OCI-LY1 (cell line): ENCODE results near the gene DAP.
A peak's percentile ranks its signal among the peaks of the same experiment; 100 is the strongest.

Experiments
- H2AFZ ChIP-seq: fragments of 200-600 bp; sonication (generic), shearing (Covaris generic); 2 replicates; pipeline ENCODE4 v1.6.0; 2014; ENCODE audit warnings: antibody characterized with exemption, mild to moderate bottlenecking, low read length
- H3F3A ChIP-seq: fragments of 200-600 bp; sonication (generic), shearing (Covaris generic); 2 replicates; pipeline ENCODE4 v1.6.0; 2014; ENCODE audit warnings: mild to moderate bottlenecking, antibody characterized with exemption, low read length, moderate library complexity; ENCODE audit not compliant: insufficient read depth
- H3K27ac ChIP-seq: fragments of 200-600 bp; sonication (generic); 2 replicates; pipeline ENCODE4 v1.5.1; 2014; ENCODE audit warnings: low read length, mixed run types, mild to moderate bottlenecking, low read depth; ENCODE audit not compliant: poor library complexity, severe bottlenecking
- H3K27me3 ChIP-seq: fragments of 200-600 bp; sonication (generic); 2 replicates; pipeline ENCODE4 v1.6.0; 2014; ENCODE audit warnings: antibody characterized with exemption, mild to moderate bottlenecking, low read length, moderate library complexity; ENCODE audit not compliant: insufficient read depth
- H3K36me3 ChIP-seq: fragments of 200-600 bp; sonication (generic); 2 replicates; pipeline ENCODE4 v1.6.1; 2014; ENCODE audit warnings: mild to moderate bottlenecking, antibody characterized with exemption, low read length, moderate library complexity, mixed read lengths; ENCODE audit not compliant: insufficient read depth
- H3K4me1 ChIP-seq: fragments of 200-600 bp; sonication (generic); 2 replicates; pipeline ENCODE4 v1.5.1; 2014; ENCODE audit warnings: mild to moderate bottlenecking, low read length, moderate library complexity; ENCODE audit not compliant: insufficient read depth, severe bottlenecking
- H3K4me2 ChIP-seq: fragments of 200-600 bp; sonication (generic), shearing (Covaris generic); 2 replicates; pipeline ENCODE4 v1.6.1; 2014; ENCODE audit warnings: low read length
- H3K4me3 ChIP-seq: fragments of 200-600 bp; sonication (generic); 2 replicates; pipeline ENCODE4 v1.5.1; 2014; ENCODE audit warnings: low read length, low read depth, mild to moderate bottlenecking, mixed read lengths; ENCODE audit not compliant: poor library complexity, severe bottlenecking
- H3K79me2 ChIP-seq: fragments of 200-600 bp; shearing (Covaris generic); 2 replicates; pipeline ENCODE4 v1.6.1; 2016; ENCODE audit warnings: mixed run types, low read length, mixed read lengths; ENCODE audit not compliant: insufficient read depth
- H3K9ac ChIP-seq: fragments of 200-600 bp; sonication (generic), shearing (Covaris generic); 2 replicates; pipeline ENCODE4 v1.6.1; 2014; ENCODE audit warnings: mild to moderate bottlenecking, low read length, mixed read lengths
- H3K9me2 ChIP-seq: fragments of 200-600 bp; sonication (generic), shearing (Covaris generic); 2 replicates; pipeline ENCODE4 v1.6.1; 2014; ENCODE audit warnings: low read depth, mild to moderate bottlenecking, low read length, mixed read lengths
- H3K9me3 ChIP-seq: fragments of 200-600 bp; shearing (Covaris generic); 2 replicates; pipeline ENCODE4 v1.6.1; 2014; ENCODE audit warnings: low read length, mixed read lengths
- H4K20me1 ChIP-seq: fragments of 200-600 bp; sonication (generic), shearing (Covaris generic); 2 replicates; pipeline ENCODE4 v1.6.0; 2016; ENCODE audit warnings: mild to moderate bottlenecking, low read length; ENCODE audit not compliant: insufficient read depth
- EZH2 ChIP-seq: fragments of 200-600 bp; sonication (generic), shearing (Covaris generic); IDR thresholded peaks from 2 replicates; pipeline ENCODE4 v1.8.0; 2017; ENCODE audit warnings: borderline replicate concordance, mixed run types, mild to moderate bottlenecking, antibody characterized with exemption, low read length, moderate library complexity, mixed read lengths
- TF ChIP-seq, protein P1 (sequence below): fragments of 200-600 bp; sonication (generic), shearing (Covaris generic); IDR thresholded peaks from 2 replicates; pipeline ENCODE4 v1.5.1; 2017; ENCODE audit warnings: mild to moderate bottlenecking, antibody characterized with exemption, low read length, moderate library complexity, mixed read lengths

The DAP gene, protein sequence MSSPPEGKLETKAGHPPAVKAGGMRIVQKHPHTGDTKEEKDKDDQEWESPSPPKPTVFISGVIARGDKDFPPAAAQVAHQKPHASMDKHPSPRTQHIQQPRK

GRCh38 chr5:10761185-10761932, at the start of gene DAP:
Gene DAP (minus strand): TSS chr5:10761234. CDS start chr5:10761068, 166 bp downstream.
- peak within 1 kb of the TSS; percentile 81 for H3K27ac ChIP-seq
- H3K9me2 ChIP-seq: no peaks in the 10 kb centered on the region
- peak within 1 kb of the TSS; percentile 75 for H3K9ac ChIP-seq
- H3K4me2 ChIP-seq: peak within 1 kb of the TSS; percentile 97
- no peaks in the 10 kb centered on the region for H3K27me3 ChIP-seq
- peak within 1 kb of the TSS; percentile 75 for H3K4me3 ChIP-seq
- H4K20me1 ChIP-seq: no peaks in the 10 kb centered on the region
- H3K36me3 ChIP-seq: peaks cover 3% of the 10 kb centered on the region; the same call in 1 of the 2 replicates
- 0 out of 2 replicates have a peak, but pooled peaks cover 5% of the 10 kb centered on the region for H3F3A ChIP-seq
- TF ChIP-seq, protein P1, sequence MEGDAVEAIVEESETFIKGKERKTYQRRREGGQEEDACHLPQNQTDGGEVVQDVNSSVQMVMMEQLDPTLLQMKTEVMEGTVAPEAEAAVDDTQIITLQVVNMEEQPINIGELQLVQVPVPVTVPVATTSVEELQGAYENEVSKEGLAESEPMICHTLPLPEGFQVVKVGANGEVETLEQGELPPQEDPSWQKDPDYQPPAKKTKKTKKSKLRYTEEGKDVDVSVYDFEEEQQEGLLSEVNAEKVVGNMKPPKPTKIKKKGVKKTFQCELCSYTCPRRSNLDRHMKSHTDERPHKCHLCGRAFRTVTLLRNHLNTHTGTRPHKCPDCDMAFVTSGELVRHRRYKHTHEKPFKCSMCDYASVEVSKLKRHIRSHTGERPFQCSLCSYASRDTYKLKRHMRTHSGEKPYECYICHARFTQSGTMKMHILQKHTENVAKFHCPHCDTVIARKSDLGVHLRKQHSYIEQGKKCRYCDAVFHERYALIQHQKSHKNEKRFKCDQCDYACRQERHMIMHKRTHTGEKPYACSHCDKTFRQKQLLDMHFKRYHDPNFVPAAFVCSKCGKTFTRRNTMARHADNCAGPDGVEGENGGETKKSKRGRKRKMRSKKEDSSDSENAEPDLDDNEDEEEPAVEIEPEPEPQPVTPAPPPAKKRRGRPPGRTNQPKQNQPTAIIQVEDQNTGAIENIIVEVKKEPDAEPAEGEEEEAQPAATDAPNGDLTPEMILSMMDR: no peak
- no peak for TF ChIP-seq EZH2
- H2AFZ ChIP-seq: no peak within 1 kb of the TSS
- peaks cover 53% of the 10 kb centered on the region for H3K4me1 ChIP-seq
- peaks cover 24% of the 10 kb centered on the region for H3K79me2 ChIP-seq
- H3K9me3 ChIP-seq: no peaks in the 10 kb centered on the region

- H3K36me3 ChIP-seq: no peaks in the 10 kb centered on the region
- no peak overlapping the region for H3K4me2 ChIP-seq
- no peaks in the 10 kb centered on the region for H3K9me2 ChIP-seq
- no peak overlapping the region for H3K27ac ChIP-seq
- TF ChIP-seq EZH2: no peak
- TF ChIP-seq, protein P1: no peak
- H3K27me3 ChIP-seq: no peaks in the 10 kb centered on the region
- H3F3A ChIP-seq: no peaks in the 10 kb centered on the region
- H3K9ac ChIP-seq: no peak overlapping the region
- H3K4me1 ChIP-seq: no peaks in the 10 kb centered on the region
- no peak overlapping the region; the same call in 1 of the 2 replicates for H2AFZ ChIP-seq
- H3K9me3 ChIP-seq: no peaks in the 10 kb centered on the region
- no peak overlapping the region for H3K4me3 ChIP-seq
- no peaks in the 10 kb centered on the region for H4K20me1 ChIP-seq
- H3K79me2 ChIP-seq: no peaks in the 10 kb centered on the region
Observed at GRCh38 chr5:10808347-10809226, 47.6 kb upstream of the DAP start.

DNA sequence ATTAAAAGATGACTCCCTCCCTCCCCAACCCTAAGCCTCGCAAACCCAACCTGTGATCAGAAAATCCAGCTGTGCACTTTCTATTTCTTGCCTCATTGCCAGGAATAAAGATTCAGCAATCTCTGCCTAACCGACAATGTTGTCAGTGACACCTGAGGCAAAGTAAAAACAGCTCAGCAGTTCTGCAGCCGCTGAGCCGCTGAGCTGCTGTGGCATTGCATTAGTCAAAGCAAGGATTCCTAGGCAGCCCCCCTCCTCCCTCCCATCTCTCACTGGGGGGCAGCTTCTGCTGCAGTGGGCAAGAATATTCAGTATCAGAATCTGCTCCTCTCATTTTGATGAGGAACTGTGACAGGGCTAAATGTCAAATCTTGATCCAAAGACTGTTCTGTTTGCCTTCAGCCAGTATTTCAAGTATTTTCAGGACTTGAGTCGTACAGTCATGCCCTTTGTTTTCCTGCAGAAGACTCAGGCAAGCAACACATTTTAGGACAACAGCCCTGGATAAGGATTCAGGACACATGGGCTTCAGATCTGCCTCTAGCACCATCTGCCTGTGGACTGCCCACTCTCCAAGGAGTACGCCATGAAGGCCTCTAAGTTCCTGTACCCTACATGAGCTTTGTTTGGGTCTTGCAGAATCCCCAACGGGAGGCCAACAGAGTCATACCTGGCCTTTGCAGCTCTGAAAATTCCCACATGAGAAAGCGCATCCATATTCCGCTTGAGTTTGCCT, 41.1 kb upstream of the DAP start:
- Histone ChIP-seq H3K4me1 (no peaks in the 10 kb centered on the region), H3K9ac (no peak overlapping the region), H3K4me2 (no peak overlapping the region), H3K79me2 (no peaks in the 10 kb centered on the region), H2AFZ (no peak overlapping the region), H3K36me3 (no peaks in the 10 kb centered on the region), H3F3A (no peaks in the 10 kb centered on the region), H3K27ac (no peak overlapping the region), H3K9me3 (no peaks in the 10 kb centered on the region), H3K4me3 (no peak overlapping the region), H4K20me1 (no peaks in the 10 kb centered on the region), H3K27me3 (no peaks in the 10 kb centered on the region), H3K9me2 (no peaks in the 10 kb centered on the region)
- TF ChIP-seq, protein P1: no peak
- TF ChIP-seq EZH2: no peak
